HG02885 (cell line): ENCODE data around the gene FFAR4.
A peak's percentile ranks its signal among the peaks of the same experiment; 100 is the strongest.

Source experiments
- ATAC-seq: cut with Tn5 transposase; IDR thresholded peaks from one replicate; pipeline ENCODE4 v1.9.1; 2021; ENCODE audit warnings: mild to moderate bottlenecking; ENCODE audit not compliant: unreplicated experiment, poor library complexity

The FFAR4 gene

GRCh38 chr10:93598157-93598556, 31.7 kb downstream of the FFAR4 start:
- ATAC-seq = no peak

- ATAC-seq = no peak
Observed at GRCh38 chr10:93599335-93599734, 32.9 kb downstream of the FFAR4 start.

GRCh38 chr10:93599778-93600177, 33.3 kb downstream of the FFAR4 start:
- ATAC-seq = no peak

- no peak for ATAC-seq
Observed at GRCh38 chr10:93600446-93601145, 34.1 kb downstream of the FFAR4 start.

GRCh38 chr10:93601146-93601773, 34.8 kb downstream of the FFAR4 start, which contains the start of gene RBP4:
Gene RBP4, minus strand, starts transcription at chr10:93601235. Its CDS starts 207 bp downstream, at chr10:93601028.
- no peak for ATAC-seq

GRCh38 chr10:93601774-93602162, 35.3 kb downstream of the FFAR4 start:
- ATAC-seq = no peak

GRCh38 chr10:93603023-93603422, 36.6 kb downstream of the FFAR4 start:
- no peak for ATAC-seq

- ATAC-seq = no peak
Observed at GRCh38 chr10:93604146-93604545, 37.7 kb downstream of the FFAR4 start.

- no peak for ATAC-seq
Observed at GRCh38 chr10:93608421-93608820, 42.0 kb downstream of the FFAR4 start.

GRCh38 chr10:93612311-93612710, 45.8 kb downstream of the FFAR4 start, which contains the start of gene PDE6C:
Gene PDE6C, plus strand, starts transcription at chr10:93612537. Its CDS starts 189 bp downstream, at chr10:93612726.
- no peak for ATAC-seq

- ATAC-seq = no peak
Observed at GRCh38 chr10:93613126-93613525, 46.7 kb downstream of the FFAR4 start.

GRCh38 chr10:93614101-93614825, 47.8 kb downstream of the FFAR4 start:
- no peak for ATAC-seq

- ATAC-seq = no peak
Observed at GRCh38 chr10:93615576-93616235, 49.2 kb downstream of the FFAR4 start.

- ATAC-seq = no peak
Observed at GRCh38 chr10:93620925-93621324, 54.5 kb downstream of the FFAR4 start.

GRCh38 chr10:93622942-93623341, 56.5 kb downstream of the FFAR4 start:
- peak; percentile 61 for ATAC-seq

GRCh38 chr10:93628858-93629257, 62.4 kb downstream of the FFAR4 start:
- ATAC-seq = no peak

GRCh38 chr10:93629647-93630305, 63.3 kb downstream of the FFAR4 start:
- no peak for ATAC-seq

- no peak for ATAC-seq
Observed at GRCh38 chr10:93630625-93631557, 64.4 kb downstream of the FFAR4 start.
